Measurements from ENCODE around the gene WIF1.

WIF1 gene

DNA sequence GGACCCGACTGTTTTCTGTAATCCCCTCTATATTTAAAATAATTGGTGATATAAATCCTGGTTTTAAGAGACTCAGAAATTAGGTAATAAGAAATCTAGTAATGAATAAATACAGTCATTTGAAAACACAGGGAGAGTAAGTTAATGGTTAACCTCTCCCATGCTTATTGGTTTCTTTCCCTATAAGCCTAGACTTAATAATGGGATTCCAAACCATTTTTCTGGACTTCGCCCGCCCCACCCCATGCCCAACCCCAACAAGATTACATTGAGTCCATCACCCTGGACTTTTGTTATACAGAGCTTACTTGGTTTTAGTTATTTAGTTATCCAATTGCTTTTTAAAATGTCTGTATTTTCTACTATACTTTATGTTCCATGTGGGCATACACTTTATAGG, 98.7 kb downstream of the WIF1 start (continued):
- TF ChIP-seq, protein P1, sequence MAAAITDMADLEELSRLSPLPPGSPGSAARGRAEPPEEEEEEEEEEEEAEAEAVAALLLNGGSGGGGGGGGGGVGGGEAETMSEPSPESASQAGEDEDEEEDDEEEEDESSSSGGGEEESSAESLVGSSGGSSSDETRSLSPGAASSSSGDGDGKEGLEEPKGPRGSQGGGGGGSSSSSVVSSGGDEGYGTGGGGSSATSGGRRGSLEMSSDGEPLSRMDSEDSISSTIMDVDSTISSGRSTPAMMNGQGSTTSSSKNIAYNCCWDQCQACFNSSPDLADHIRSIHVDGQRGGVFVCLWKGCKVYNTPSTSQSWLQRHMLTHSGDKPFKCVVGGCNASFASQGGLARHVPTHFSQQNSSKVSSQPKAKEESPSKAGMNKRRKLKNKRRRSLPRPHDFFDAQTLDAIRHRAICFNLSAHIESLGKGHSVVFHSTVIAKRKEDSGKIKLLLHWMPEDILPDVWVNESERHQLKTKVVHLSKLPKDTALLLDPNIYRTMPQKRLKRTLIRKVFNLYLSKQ (tag by site-specific recombination; IDR thresholded peaks at IDR 0.05; ENCODE audit: borderline replicate concordance), result no peak
- TF ChIP-seq SALL2 (tag by site-specific recombination; IDR thresholded peaks at IDR 0.05; ENCODE audit: borderline replicate concordance) (no peak), ZNF223 (tag by site-specific recombination; IDR thresholded peaks at IDR 0.05) (no peak), ZNF394 (tag by site-specific recombination; IDR thresholded peaks at IDR 0.05; ENCODE audit: borderline replicate concordance) (no peak), ZNF654 (tag by site-specific recombination; IDR thresholded peaks at IDR 0.05; ENCODE audit: low read depth) (no peak), GLI2 (tag by site-specific recombination; IDR thresholded peaks at IDR 0.05; ENCODE audit: borderline replicate concordance, low read depth) (no peak), ZNF747 (tag by site-specific recombination; IDR thresholded peaks at IDR 0.05) (no peak)

DNA sequence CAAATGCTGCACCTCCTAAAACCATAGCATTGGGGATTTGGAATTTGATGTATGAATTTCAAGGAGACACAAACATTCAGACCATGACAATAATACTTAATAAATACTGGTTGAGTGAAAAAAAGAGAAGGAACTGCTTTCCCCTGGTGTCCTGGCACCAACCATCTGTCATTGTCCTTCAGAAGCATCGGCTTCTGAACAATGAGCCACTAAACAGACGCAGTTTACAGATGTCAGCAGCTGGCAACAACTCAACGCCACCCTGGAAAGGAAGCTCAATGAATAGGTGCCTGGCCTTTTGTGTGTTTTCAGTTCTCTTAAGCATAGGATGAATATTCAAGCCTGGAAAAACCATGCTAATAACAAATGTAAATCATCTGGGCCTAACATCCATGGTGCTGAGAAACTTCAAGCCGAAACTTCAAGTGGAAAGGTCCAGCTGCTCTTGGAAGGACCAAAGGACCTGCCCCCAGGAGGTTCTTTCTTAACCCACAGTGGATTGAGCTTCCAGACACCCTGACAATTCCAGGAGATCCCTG, 101.3 kb downstream of the WIF1 start:
- CTCF ChIA-PET, result no interaction called here
- H3K36me3 ChIP-seq (ENCODE audit: control insufficient read depth in 2 of 2, insufficient read depth in 1 of 2, low read length in 2 of 2), result no peaks in the 10 kb centered on the region
- TF ChIP-seq ZNF184 (tag by site-specific recombination; IDR thresholded peaks at IDR 0.05) (no peak), SP2 (tag by site-specific recombination; IDR thresholded peaks at IDR 0.05) (no peak), ZNF600 (tag by site-specific recombination; IDR thresholded peaks at IDR 0.05) (no peak), SALL2 (tag by site-specific recombination; IDR thresholded peaks at IDR 0.05; ENCODE audit: borderline replicate concordance) (no peak), ZEB2 (tag by site-specific recombination; IDR thresholded peaks at IDR 0.05) (no peak), MEIS1 (CRISPR knock-in tag; IDR thresholded peaks at IDR 0.05; ENCODE audit: borderline replicate concordance) (no peak), ZNF549 (tag by site-specific recombination; IDR thresholded peaks at IDR 0.05) (no peak), ZNF354C (tag by site-specific recombination; IDR thresholded peaks at IDR 0.05; ENCODE audit: borderline replicate concordance, low read depth) (no peak), GLIS2 (tag by site-specific recombination; IDR thresholded peaks at IDR 0.05) (no peak), ZNF155 (tag by site-specific recombination; IDR thresholded peaks at IDR 0.05) (no peak), ZBTB48 (tag by site-specific recombination; IDR thresholded peaks at IDR 0.05) (no peak), BCL11A (tag by site-specific recombination; IDR thresholded peaks at IDR 0.05; ENCODE audit: low read depth) (no peak), ZNF202 (tag by site-specific recombination; IDR thresholded peaks at IDR 0.05; ENCODE audit: borderline replicate concordance) (no peak), ZNF2 (tag by site-specific recombination; IDR thresholded peaks at IDR 0.05) (no peak)
- TF ChIP-seq, protein P2, sequence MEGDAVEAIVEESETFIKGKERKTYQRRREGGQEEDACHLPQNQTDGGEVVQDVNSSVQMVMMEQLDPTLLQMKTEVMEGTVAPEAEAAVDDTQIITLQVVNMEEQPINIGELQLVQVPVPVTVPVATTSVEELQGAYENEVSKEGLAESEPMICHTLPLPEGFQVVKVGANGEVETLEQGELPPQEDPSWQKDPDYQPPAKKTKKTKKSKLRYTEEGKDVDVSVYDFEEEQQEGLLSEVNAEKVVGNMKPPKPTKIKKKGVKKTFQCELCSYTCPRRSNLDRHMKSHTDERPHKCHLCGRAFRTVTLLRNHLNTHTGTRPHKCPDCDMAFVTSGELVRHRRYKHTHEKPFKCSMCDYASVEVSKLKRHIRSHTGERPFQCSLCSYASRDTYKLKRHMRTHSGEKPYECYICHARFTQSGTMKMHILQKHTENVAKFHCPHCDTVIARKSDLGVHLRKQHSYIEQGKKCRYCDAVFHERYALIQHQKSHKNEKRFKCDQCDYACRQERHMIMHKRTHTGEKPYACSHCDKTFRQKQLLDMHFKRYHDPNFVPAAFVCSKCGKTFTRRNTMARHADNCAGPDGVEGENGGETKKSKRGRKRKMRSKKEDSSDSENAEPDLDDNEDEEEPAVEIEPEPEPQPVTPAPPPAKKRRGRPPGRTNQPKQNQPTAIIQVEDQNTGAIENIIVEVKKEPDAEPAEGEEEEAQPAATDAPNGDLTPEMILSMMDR (tag by site-specific recombination; IDR thresholded peaks at IDR 0.05), result no peak
- TF ChIP-seq, protein P3, sequence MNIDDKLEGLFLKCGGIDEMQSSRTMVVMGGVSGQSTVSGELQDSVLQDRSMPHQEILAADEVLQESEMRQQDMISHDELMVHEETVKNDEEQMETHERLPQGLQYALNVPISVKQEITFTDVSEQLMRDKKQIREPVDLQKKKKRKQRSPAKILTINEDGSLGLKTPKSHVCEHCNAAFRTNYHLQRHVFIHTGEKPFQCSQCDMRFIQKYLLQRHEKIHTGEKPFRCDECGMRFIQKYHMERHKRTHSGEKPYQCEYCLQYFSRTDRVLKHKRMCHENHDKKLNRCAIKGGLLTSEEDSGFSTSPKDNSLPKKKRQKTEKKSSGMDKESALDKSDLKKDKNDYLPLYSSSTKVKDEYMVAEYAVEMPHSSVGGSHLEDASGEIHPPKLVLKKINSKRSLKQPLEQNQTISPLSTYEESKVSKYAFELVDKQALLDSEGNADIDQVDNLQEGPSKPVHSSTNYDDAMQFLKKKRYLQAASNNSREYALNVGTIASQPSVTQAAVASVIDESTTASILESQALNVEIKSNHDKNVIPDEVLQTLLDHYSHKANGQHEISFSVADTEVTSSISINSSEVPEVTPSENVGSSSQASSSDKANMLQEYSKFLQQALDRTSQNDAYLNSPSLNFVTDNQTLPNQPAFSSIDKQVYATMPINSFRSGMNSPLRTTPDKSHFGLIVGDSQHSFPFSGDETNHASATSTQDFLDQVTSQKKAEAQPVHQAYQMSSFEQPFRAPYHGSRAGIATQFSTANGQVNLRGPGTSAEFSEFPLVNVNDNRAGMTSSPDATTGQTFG (tag by site-specific recombination; IDR thresholded peaks at IDR 0.05; ENCODE audit: borderline replicate concordance), result no peak
- TF ChIP-seq, protein P4, sequence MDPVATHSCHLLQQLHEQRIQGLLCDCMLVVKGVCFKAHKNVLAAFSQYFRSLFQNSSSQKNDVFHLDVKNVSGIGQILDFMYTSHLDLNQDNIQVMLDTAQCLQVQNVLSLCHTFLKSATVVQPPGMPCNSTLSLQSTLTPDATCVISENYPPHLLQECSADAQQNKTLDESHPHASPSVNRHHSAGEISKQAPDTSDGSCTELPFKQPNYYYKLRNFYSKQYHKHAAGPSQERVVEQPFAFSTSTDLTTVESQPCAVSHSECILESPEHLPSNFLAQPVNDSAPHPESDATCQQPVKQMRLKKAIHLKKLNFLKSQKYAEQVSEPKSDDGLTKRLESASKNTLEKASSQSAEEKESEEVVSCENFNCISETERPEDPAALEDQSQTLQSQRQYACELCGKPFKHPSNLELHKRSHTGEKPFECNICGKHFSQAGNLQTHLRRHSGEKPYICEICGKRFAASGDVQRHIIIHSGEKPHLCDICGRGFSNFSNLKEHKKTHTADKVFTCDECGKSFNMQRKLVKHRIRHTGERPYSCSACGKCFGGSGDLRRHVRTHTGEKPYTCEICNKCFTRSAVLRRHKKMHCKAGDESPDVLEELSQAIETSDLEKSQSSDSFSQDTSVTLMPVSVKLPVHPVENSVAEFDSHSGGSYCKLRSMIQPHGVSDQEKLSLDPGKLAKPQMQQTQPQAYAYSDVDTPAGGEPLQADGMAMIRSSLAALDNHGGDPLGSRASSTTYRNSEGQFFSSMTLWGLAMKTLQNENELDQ (tag by site-specific recombination; IDR thresholded peaks at IDR 0.05; ENCODE audit: low read depth), result no peak
- no peak overlapping the region for H3K4me3 ChIP-seq (ENCODE audit: low read depth, low read length)
- POLR2A ChIA-PET, result no interaction called here
- no peak overlapping the region for H3K27ac ChIP-seq (ENCODE audit: extremely low read depth, low read depth, low read length)
- no peaks in the 10 kb centered on the region for H3K4me1 ChIP-seq (ENCODE audit: control insufficient read depth, insufficient read depth, low read length)
- no peaks in the 10 kb centered on the region for H3K9me3 ChIP-seq (ENCODE audit: control insufficient read depth, insufficient read depth, low read depth, low read length)

Data from HEK293 (cell line).